HS-27A (cell line): Measurements from ENCODE around the gene FRS3.

ENCODE experiments used
- DNase-seq: peaks from one replicate; pipeline ENCODE4 v3.0.0-alpha.2; 2012; ENCODE audit warnings: low read depth, missing footprints

FRS3 gene

GRCh38 chr6:41791305-41791704 is 11.6 kb upstream of the FRS3 start:
- no peak for DNase-seq

- DNase-seq, result no peak
These were observed 10.3 kb upstream of the FRS3 start for GRCh38 chr6:41790045-41790444.

GRCh38 chr6:41789390-41789724 is 9.7 kb upstream of the FRS3 start:
- DNase-seq, result no peak

GRCh38 chr6:41787219-41787917 is 7.7 kb upstream of the FRS3 start, which contains the start of gene TOMM6:
Gene TOMM6 (plus strand): TSS chr6:41787694. CDS start chr6:41787698, 4 bp downstream.
- peak; percentile 87 for DNase-seq

- no peak for DNase-seq
These were observed 6.9 kb upstream of the FRS3 start for GRCh38 chr6:41786451-41787218.

- no peak for DNase-seq
These were observed 6.2 kb upstream of the FRS3 start for GRCh38 chr6:41785689-41786450.

- no peak for DNase-seq
These were observed 5.6 kb upstream of the FRS3 start for GRCh38 chr6:41785254-41785653.

- DNase-seq, result no peak
These were observed 5.0 kb upstream of the FRS3 start for GRCh38 chr6:41784581-41785171.

- DNase-seq, result no peak
These were observed 3.5 kb upstream of the FRS3 start for GRCh38 chr6:41783106-41783780.

DNA sequence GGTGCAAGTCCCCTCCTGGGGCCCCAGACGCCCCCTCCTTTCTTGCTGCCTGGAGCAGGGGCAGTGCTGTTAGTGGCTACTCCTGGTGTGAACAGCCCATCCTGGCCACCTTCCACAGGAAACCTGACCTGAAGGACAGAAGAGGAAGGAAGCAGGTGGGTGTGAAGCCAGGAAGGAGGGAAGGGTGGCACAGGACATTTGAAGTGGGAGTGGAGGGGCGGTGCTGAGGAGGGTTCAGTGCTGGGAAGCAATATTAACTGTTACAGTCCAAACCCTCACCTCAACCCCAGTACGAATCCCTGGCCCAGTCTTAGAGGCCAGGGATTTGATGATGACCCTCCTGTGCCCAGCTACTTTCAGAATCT is 1.6 kb upstream of the FRS3 start:
- no peak for DNase-seq

GRCh38 chr6:41780551-41781365 is 1.1 kb upstream of the FRS3 start, which contains the start of gene PRICKLE4:
Gene PRICKLE4 (plus strand): TSS chr6:41780782. CDS start chr6:41783474, 2,692 bp downstream.
- DNase-seq, result no peak

DNA sequence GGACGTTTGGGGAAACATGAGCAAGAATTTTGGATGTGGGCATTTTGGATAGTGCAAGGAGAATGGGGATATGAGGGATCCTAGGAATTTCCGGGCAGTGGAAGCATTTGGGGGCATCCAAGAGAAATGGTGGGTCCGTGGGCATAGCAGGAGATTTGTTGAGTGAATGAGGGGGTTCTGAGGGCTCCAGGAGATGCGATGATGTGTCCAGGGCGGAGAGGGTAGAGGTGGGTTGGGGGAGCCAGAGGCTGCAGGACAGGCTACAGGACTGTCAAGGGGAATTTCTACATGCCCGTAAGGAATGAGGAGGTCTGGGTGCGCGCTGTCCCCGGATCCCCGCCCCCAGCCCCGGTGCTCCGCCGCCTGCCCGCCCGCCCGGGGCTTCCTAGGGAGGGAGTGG is 364 bp downstream of the FRS3 start:
- DNase-seq, result no peak

DNA sequence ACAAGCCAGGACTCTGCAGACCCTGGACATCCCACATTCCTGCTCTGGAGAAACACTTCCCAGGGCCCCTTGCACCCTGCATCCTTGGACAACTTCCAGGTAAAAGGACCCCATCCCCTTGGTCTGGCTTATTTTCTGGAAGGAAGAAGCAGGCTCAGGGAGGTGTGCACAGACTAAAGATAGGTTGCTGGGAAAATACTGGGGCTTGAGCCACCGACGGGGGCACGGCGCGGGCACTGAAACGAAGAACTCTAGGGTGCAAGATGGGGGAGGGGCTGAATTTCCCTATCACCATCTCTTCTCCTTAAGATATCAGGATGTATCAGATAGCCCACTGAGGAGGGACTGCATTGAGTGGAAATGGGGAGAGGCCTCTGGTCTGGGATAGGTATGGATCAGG is 805 bp downstream of the FRS3 start:
- DNase-seq, result no peak

GRCh38 chr6:41777551-41778285 is 2.0 kb downstream of the FRS3 start:
- DNase-seq, result no peak

DNA sequence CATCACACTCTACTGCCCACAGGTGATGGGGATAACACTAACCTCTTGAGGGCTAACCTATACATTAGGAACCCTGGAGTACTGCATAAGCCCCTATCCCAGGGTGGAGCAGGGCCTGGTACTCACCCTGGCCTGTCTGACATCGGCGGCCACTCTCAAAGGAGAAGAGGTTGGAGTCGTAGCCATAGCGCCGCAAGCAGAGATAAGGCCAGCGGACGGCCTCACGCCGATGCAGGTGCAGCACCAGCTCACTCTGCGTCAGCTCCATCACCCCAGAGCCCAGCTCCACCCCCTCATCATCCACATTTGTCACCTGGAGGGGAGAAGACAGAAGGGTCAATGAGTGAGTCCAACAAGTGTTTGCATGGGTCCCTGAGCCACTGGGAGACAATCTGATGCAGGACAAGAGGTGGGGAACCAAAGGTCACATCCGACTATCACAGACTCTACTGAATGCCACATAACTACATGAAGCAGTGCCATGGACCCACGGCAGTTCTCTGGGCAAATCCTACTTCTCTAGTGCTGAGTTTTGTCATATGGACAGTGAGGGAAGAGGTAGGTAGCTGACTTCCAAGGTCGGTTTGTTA is 4.3 kb downstream of the FRS3 start:
- DNase-seq, result no peak

DNA sequence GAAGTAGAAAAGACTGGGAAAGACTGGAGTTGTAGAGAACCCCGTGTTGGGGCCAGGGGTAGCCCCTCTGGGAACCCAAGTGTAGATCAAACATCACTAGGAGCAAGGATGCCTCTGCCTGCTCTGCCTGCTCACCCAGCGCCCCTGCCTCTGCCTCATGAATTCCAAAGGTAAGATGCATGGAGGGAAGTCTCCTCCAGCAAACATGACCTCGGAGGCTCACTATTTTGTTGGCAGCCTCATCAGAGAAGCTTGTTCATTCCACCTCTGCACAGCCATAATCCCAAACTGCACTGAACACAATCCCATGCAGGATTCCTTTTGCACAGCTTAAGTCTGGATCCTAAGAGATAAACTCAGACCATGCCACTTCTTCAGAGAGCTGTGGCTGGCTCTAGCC is 4.9 kb downstream of the FRS3 start:
- no peak for DNase-seq

DNA sequence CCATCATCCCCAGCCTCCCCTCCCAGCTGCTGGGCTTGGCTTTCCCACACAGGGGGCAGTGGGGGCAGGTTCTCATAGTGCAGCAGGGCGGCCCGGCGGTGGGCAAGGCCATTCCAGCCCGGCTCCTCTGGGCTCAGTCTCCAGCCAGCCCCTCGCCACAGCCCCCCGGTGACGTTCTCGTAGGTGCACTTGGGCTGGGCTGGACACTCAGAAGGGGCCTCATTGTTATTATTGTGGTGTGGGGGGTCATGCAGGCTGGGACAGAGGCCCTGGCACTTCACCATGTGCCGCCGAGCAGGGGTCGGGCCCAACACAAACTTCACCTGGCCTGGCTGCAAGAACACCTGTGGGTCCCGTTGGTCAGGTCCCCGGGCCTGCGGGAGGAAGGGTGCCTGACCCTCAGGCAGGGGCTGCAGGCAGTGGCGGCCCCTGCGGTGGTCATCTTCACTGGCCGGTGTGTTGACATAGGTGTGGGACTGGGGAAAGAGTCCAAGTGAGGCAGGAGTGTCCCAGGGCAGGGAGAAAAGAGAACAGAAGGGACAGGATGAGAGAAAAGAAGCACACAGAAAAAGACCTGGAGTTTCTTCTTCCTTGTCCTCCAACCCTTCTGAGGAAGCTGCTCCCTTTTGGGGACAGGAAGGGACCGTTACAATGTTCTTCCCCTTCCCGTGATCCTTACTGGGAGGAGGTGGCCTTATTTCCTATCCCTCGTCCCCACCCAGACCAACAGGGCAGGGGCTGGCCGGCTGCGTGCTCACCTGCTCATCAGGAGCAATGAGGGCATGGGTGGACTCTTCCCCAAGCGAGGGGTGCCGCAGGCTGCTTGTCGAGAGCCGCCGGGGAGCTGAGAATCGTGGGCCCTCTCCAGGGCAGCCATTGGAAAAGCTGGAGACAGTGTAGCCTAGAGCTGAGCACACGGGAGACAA is 8.4 kb downstream of the FRS3 start:
- DNase-seq, result no peak

GRCh38 chr6:41770381-41771057 is 9.2 kb downstream of the FRS3 start:
- no peak for DNase-seq
